ENCODE results near the gene GPC6.

GRCh38 chr13:93199856-93200255, 26.8 kb upstream of the GPC6 start:
- TF ChIP-seq, protein P1, sequence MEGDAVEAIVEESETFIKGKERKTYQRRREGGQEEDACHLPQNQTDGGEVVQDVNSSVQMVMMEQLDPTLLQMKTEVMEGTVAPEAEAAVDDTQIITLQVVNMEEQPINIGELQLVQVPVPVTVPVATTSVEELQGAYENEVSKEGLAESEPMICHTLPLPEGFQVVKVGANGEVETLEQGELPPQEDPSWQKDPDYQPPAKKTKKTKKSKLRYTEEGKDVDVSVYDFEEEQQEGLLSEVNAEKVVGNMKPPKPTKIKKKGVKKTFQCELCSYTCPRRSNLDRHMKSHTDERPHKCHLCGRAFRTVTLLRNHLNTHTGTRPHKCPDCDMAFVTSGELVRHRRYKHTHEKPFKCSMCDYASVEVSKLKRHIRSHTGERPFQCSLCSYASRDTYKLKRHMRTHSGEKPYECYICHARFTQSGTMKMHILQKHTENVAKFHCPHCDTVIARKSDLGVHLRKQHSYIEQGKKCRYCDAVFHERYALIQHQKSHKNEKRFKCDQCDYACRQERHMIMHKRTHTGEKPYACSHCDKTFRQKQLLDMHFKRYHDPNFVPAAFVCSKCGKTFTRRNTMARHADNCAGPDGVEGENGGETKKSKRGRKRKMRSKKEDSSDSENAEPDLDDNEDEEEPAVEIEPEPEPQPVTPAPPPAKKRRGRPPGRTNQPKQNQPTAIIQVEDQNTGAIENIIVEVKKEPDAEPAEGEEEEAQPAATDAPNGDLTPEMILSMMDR (IDR thresholded peaks at IDR 0.05; ENCODE audit: low read length) = no peak
- TF ChIP-seq EZH2 (IDR thresholded peaks at IDR 0.05; ENCODE audit: borderline replicate concordance, low read length) = no peak

Data from OCI-LY1 (cell line).